Measurements from ENCODE around the gene FCHSD2.

Gene FCHSD2

DNA sequence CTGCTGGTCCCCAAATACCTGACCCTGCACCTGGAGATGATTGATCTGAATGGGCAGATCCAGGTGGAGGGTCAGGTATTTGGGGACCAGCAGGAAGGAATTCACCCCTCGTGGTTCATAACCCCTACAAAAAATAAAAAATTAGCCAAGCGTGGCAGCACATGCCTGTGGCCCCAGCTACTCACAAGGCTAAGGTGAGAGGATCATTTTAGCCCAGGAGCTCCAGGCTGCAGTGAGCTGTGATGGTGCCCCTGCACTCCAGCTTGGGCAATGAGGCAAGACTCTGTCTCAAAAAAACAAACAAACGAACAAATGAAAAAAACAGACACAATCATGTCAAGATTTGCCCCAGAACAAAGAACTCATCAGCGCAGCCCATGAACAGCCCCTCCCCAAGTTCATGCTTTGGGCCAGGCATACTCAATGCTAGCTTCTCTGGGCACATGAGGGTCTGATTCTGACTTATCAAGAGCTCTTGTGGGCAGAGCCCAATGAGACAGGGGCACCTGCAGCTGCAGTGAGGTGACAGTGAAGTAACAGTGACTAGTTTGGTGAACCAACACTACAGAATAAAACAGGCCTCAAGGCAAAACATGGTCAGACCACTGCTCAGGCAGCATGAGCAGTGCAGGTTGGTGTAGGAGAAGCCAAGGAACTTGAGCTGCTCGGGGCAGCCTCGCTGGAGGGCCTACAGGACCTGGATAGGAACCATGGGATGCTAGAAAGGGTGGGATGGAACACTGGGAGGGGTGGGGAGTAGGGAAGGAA lies 10.2 kb upstream of the FCHSD2 start:
- TF ChIP-seq, protein P1, sequence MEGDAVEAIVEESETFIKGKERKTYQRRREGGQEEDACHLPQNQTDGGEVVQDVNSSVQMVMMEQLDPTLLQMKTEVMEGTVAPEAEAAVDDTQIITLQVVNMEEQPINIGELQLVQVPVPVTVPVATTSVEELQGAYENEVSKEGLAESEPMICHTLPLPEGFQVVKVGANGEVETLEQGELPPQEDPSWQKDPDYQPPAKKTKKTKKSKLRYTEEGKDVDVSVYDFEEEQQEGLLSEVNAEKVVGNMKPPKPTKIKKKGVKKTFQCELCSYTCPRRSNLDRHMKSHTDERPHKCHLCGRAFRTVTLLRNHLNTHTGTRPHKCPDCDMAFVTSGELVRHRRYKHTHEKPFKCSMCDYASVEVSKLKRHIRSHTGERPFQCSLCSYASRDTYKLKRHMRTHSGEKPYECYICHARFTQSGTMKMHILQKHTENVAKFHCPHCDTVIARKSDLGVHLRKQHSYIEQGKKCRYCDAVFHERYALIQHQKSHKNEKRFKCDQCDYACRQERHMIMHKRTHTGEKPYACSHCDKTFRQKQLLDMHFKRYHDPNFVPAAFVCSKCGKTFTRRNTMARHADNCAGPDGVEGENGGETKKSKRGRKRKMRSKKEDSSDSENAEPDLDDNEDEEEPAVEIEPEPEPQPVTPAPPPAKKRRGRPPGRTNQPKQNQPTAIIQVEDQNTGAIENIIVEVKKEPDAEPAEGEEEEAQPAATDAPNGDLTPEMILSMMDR (IDR thresholded peaks at IDR 0.05; ENCODE audit: control insufficient read depth, extremely low read depth, insufficient read depth): no peak
- DNase-seq (ENCODE audit: low read depth): no peak
- no peak overlapping the region for H3K4me3 ChIP-seq (ENCODE audit: low read depth, low read length)

DNA sequence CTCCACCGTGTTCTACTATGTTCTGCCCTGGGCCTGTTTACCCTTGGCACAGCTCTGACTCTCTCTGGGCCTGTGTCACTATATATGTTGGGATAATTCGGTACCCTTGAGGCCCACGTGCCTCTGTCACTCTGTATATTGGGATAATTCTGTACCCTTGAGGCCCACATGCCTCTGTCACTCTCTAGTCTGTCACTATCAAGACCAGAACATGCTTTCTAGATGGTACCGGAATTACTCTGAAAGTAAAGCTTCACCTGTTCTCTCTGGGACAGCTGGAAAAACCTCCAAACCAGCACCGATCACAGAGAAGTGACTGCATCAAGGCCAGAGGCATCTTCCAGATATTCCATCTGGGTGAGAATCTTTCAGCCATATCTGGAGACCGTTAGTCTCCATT lies 9.3 kb upstream of the FCHSD2 start:
- TF ChIP-seq, protein P1 (IDR thresholded peaks at IDR 0.05; ENCODE audit: control insufficient read depth, extremely low read depth, insufficient read depth): no peak

DNA sequence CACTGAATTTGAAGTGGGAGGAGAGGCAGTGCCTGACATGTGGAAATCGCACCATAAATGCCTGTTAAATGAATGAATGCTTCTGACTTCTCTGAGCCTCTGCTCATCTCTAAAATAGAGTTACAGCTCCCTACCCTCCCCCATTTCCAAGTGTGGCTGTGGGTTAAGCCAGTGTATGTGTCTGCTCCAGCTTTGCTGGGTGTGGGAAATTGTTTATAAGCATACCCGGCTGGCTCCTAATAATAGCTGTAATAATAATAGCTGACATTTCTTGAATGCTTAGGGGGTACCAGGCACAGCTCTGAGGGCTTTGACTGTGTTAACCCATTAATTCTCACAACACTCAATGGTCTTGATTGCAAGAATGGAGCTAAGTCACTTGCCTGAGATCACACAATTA lies 7.0 kb upstream of the FCHSD2 start:
- H3K4me3 ChIP-seq (ENCODE audit: low read depth, low read length): no peak overlapping the region
- DNase-seq (ENCODE audit: low read depth): no peak
- TF ChIP-seq, protein P1 (IDR thresholded peaks at IDR 0.05; ENCODE audit: control insufficient read depth, extremely low read depth, insufficient read depth): no peak

More for the DNA sequence above, 9.3 kb upstream of the FCHSD2 start:
- no peak overlapping the region for H3K4me3 ChIP-seq (ENCODE audit: low read depth, low read length)
- no peak for DNase-seq (ENCODE audit: low read depth)

DNA sequence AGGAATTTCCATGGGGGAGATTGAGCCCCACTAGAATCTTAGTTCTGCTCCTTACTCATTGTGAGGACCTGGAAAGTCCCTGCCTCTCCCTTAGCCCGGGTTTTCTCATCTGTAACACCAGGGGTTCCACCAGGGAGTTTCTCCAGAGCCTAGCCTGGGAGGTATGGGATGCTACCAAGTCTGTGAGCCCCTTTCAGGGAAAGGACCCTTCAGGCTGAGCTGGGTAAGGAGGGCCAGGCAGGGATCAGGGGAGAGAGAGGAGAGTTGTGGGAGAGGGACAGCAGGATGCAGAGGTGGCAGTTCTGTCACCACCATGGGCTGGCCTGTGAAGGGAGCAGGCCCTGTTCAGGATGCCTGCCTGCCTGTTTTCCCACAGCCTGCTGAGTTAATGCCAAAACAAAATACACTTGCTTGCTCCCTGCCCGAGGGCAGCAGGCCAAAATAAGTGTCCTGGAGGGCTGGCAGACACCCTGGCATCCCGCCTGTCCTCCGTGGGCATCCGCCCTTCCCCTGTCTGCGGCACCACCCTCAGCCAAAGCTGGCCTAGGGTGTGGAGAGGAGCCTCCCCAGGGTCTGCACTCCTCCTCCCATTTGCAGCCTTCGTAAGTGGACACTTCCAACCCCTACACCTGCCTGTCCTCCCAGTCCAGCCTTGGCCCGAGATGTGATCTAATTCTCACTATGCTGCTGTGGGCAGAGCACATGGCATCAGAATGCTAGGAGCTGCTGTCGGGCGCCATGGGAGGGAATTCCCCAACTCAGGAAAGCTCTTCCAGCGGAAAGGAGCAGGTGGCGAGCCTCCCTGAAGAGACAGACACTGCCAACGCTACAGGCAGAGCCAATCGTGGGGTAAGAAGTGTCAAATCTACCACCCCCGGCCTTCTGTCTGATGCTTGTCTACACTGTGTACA lies 5.9 kb upstream of the FCHSD2 start:
- H3K4me3 ChIP-seq (ENCODE audit: low read depth, low read length): no peak overlapping the region
- TF ChIP-seq, protein P1 (IDR thresholded peaks at IDR 0.05; ENCODE audit: control insufficient read depth, extremely low read depth, insufficient read depth): no peak
- DNase-seq (ENCODE audit: low read depth): no peak

DNA sequence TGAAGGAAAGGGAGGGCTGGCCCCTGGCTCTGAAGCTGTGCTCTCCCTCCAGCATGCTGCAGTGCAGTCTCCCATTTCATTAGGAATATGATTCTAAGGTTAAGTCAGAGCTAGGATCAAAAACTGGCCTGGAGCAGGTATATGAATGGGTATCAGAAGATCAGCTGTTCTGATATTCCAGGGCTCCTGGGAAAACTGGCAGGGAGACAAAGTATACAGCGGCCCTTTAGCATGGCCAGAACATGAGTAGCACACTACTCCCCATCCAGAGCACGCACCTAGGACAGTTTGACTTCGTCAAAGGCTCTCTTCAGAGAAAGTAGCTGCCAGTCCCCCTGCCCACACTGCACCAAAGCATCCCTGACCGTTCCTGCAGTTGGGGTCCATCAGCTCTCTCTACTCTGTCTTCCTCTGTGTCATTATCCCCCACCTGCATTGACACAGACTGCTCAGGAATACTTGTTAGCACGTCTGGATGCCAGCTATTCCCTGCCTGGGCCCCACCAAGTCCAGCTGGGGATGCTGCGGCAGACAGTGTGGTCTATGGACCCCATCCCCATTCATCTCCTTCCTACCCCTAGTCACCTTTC lies 4.0 kb upstream of the FCHSD2 start:
- H3K4me3 ChIP-seq (ENCODE audit: low read depth, low read length): no peak overlapping the region
- DNase-seq (ENCODE audit: low read depth): no peak
- TF ChIP-seq, protein P1 (IDR thresholded peaks at IDR 0.05; ENCODE audit: control insufficient read depth, extremely low read depth, insufficient read depth): no peak

DNA sequence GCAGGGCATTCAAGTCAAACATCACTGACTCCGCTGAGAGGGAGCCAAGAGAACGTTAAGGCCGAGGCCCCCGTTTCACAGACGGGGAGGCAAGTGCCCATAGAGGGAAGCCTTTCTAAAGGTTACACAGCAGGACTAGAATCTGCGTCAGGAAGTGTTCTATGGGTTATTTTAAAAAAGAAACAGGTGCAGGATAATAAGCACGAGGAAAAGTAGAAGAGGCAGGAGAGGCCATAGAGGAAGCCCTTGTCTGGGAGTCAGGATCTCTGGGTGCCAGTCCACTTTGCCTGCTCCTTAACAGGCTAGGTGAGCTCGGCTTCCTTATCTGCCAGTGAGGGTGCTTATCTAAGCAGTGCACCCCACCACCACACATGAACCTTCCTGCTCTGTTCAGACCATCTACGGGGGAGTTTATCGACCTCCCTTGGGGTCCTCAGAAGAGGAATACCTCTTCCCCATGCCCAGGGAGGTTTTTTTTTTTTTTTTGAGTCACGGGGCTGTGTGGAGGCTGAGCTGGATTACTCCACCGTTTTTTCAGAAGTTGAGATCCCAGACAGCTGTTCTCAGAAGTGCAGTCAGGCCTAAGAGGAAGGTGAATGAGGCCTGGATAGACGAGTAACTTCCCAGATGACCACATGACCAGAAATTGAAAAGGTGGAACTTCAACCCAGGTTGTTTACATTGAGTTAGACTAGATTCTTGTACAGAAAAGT lies 1.2 kb upstream of the FCHSD2 start:
- TF ChIP-seq, protein P1 (IDR thresholded peaks at IDR 0.05; ENCODE audit: control insufficient read depth, extremely low read depth, insufficient read depth): no peak
- H3K4me3 ChIP-seq (ENCODE audit: low read depth, low read length): peak overlapping the region; percentile 62; the same call in 1 of the 2 replicates
- DNase-seq (ENCODE audit: low read depth): no peak

Measured in LNCaP clone FGC (cell line).